ENCODE data around the gene DNAJB12. TPM values are rescaled to one million over a fixed set of nuclear protein-coding genes. Genes with fewer than 3 reads are reported as not detected.
"Not testable (repeated sequence)": the region's sequence is repeated elsewhere in the genome, so short reads cannot be mapped to it uniquely, and the experiment has no call there.

Gene DNAJB12
- total RNA-seq, 1 donor from 2014 or later: 23.0 TPM

- peaks cover 19% of the 10 kb centered on the region for H3K4me1 Mint-ChIP-seq (ENCODE audit: low read depth, unreplicated experiment)
- no peak for DNase-seq
- H3K27ac Mint-ChIP-seq (ENCODE audit: unreplicated experiment): no peak overlapping the region
- H3K4me3 Mint-ChIP-seq (ENCODE audit: unreplicated experiment): no peak overlapping the region
- peaks cover 5% of the 10 kb centered on the region for H3K9me3 Mint-ChIP-seq (ENCODE audit: unreplicated experiment)
- TF ChIP-seq CTCF (IDR thresholded peaks at IDR 0.05; ENCODE audit: partially characterized antibody, unreplicated experiment): no peak
- no peaks in the 10 kb centered on the region for H3K36me3 Mint-ChIP-seq (ENCODE audit: unreplicated experiment)
- H3K27me3 Mint-ChIP-seq (ENCODE audit: unreplicated experiment): peaks cover 5% of the 10 kb centered on the region
Measured at GRCh38 chr10:72308320-72308987, 46.3 kb downstream of the DNAJB12 start.

GRCh38 chr10:72307711-72308110 is 47.0 kb downstream of the DNAJB12 start:
- H3K4me3 Mint-ChIP-seq (ENCODE audit: unreplicated experiment); H3K27ac Mint-ChIP-seq (ENCODE audit: unreplicated experiment); H3K9me3 Mint-ChIP-seq (ENCODE audit: unreplicated experiment); H3K27me3 Mint-ChIP-seq (ENCODE audit: unreplicated experiment); H3K36me3 Mint-ChIP-seq (ENCODE audit: unreplicated experiment); DNase-seq: not testable (repeated sequence)
- peaks cover 19% of the 10 kb centered on the region for H3K4me1 Mint-ChIP-seq (ENCODE audit: low read depth, unreplicated experiment)

GRCh38 chr10:72306215-72306760 is 48.4 kb downstream of the DNAJB12 start:
- DNase-seq: no peak
- H3K9me3 Mint-ChIP-seq (ENCODE audit: unreplicated experiment): peaks cover 5% of the 10 kb centered on the region
- TF ChIP-seq CTCF (IDR thresholded peaks at IDR 0.05; ENCODE audit: partially characterized antibody, unreplicated experiment): no peak
- no peak overlapping the region for H3K27ac Mint-ChIP-seq (ENCODE audit: unreplicated experiment)
- no peaks in the 10 kb centered on the region for H3K36me3 Mint-ChIP-seq (ENCODE audit: unreplicated experiment)
- H3K4me3 Mint-ChIP-seq (ENCODE audit: unreplicated experiment): no peak overlapping the region
- peaks cover 19% of the 10 kb centered on the region for H3K4me1 Mint-ChIP-seq (ENCODE audit: low read depth, unreplicated experiment)
- H3K27me3 Mint-ChIP-seq (ENCODE audit: unreplicated experiment): peaks cover 5% of the 10 kb centered on the region

DNA sequence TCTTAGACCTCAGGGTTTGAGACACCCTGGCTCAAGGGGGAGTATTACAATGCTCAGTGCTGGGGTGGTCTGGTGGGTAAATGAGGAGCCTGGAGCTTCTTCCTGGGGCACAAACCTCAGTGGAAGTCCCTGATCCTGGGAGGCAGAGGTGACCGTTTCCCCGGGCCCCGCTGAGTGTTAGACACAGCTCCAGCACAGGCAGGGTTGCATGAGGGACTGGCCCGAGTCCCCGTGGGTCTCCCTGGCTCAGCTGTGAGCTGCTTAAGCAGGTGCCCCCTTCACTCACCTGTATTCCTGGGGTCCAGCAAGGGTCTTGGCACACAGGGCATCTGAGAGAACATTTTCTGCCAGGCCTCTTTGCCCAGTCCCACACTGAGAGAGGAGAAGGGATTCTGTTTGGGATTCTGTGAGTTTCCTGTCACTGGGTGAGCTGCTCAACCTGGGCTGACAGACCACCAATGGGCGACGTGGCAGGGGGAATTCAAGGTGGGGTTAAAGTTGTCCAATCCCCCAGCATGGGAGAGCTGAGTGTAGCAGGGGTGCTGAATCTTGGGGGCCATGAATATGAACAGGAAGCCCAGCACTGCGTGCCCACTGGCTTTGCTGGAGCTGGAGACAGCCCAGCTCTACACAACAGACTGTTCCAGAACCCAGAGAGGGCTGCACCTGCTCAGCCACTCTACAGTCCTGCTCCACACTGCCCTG is 51.1 kb downstream of the DNAJB12 start:
- no peak for DNase-seq
- Mint-ChIP-seq H3K36me3 (ENCODE audit: unreplicated experiment) (no peaks in the 10 kb centered on the region), H3K27ac (ENCODE audit: unreplicated experiment) (no peak overlapping the region)

More for the DNA sequence above, 51.1 kb downstream of the DNAJB12 start:
- TF ChIP-seq CTCF (IDR thresholded peaks at IDR 0.05; ENCODE audit: partially characterized antibody, unreplicated experiment): no peak
- H3K27me3 Mint-ChIP-seq (ENCODE audit: unreplicated experiment): no peaks in the 10 kb centered on the region
- no peak overlapping the region for H3K4me3 Mint-ChIP-seq (ENCODE audit: unreplicated experiment)
- peaks cover 2% of the 10 kb centered on the region for H3K4me1 Mint-ChIP-seq (ENCODE audit: low read depth, unreplicated experiment)
- no peaks in the 10 kb centered on the region for H3K9me3 Mint-ChIP-seq (ENCODE audit: unreplicated experiment)
